Measurements from ENCODE around the gene TNRC6B. TPM values are rescaled to one million over a fixed set of nuclear protein-coding genes. Genes with fewer than 3 reads are reported as not detected.
A peak's percentile ranks its signal among the peaks of the same experiment; 100 is the strongest.

The TNRC6B gene
- total RNA-seq, 1 experiment from 2014 or later, result 62.7 TPM

DNA sequence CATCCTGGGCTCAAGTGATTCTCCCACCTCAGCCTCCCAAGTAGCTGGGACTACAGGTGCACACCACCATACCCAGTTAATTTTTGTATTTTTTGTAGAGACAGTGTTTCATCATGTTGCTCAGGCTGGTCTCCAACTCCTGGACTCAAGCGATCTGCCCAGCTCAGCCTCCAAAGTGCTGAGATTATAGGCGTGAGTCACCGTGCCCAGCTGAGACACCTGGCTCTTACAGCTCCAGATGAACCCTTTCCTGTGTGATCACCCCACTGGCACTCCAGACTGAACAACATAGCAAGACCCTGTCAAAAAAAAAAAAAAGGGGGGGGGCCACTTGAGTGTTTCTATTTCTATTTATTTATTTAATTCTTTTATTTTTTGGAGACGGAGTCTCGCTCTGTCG is 167.5 kb downstream of the TNRC6B start:
- Histone ChIP-seq H3K36me3 (ENCODE audit: low read depth) (peaks cover 11% of the 10 kb centered on the region), H3K4me3 (peak overlapping the region; percentile 79), H3K27ac (peak overlapping the region; percentile 87), H3K4me2 (peak overlapping the region; percentile 87), H2AFZ (no peak overlapping the region), H3K4me1 (replicated peaks; ENCODE audit: insufficient read depth) (peaks cover 14% of the 10 kb centered on the region), H4K20me1 (ENCODE audit: insufficient read depth) (no peaks in the 10 kb centered on the region), H3K9me2 (ENCODE audit: insufficient read depth) (no peaks in the 10 kb centered on the region), H3K27me3 (ENCODE audit: insufficient read depth, low read depth) (no peaks in the 10 kb centered on the region), H3F3A (ENCODE audit: insufficient read depth, low read depth) (peaks cover 48% of the 10 kb centered on the region), H3K9me3 (ENCODE audit: insufficient read depth, low read depth) (no peaks in the 10 kb centered on the region), H3K79me2 (ENCODE audit: low read depth) (peaks cover 48% of the 10 kb centered on the region)
- intact Hi-C loops (cut with micrococcal nuclease; ENCODE audit: unreplicated experiment), result loop anchor here (5.0 kb wide), 2 partner anchors 848 to 1173 kb away; no protein-coding TSS in a partner anchor
- CTCF ChIA-PET, result interaction anchor here (0.6 to 1.3 kb wide), 4 partner anchors 15 to 416 kb away, joined by 3 to 6 read pairs (median 4); no protein-coding TSS in a partner anchor
- POLR2A ChIA-PET (ENCODE audit: unreplicated experiment), result interaction anchor here (0.6 to 1.0 kb wide), 5 partner anchors 23 to 944 kb away, joined by 3 to 49 read pairs (median 12); partner anchors contain the start of gene TNRC6B
- TF ChIP-seq, protein P1, sequence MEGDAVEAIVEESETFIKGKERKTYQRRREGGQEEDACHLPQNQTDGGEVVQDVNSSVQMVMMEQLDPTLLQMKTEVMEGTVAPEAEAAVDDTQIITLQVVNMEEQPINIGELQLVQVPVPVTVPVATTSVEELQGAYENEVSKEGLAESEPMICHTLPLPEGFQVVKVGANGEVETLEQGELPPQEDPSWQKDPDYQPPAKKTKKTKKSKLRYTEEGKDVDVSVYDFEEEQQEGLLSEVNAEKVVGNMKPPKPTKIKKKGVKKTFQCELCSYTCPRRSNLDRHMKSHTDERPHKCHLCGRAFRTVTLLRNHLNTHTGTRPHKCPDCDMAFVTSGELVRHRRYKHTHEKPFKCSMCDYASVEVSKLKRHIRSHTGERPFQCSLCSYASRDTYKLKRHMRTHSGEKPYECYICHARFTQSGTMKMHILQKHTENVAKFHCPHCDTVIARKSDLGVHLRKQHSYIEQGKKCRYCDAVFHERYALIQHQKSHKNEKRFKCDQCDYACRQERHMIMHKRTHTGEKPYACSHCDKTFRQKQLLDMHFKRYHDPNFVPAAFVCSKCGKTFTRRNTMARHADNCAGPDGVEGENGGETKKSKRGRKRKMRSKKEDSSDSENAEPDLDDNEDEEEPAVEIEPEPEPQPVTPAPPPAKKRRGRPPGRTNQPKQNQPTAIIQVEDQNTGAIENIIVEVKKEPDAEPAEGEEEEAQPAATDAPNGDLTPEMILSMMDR (conservative IDR thresholded peaks at IDR 0.05), result no peak
- TF ChIP-seq EZH2 (IDR thresholded peaks at IDR 0.05; ENCODE audit: low read depth), result no peak
- no TSS peak for BruUV-seq (replicated peaks)
- peak; percentile 23 to 70 for DNase-seq

DNA sequence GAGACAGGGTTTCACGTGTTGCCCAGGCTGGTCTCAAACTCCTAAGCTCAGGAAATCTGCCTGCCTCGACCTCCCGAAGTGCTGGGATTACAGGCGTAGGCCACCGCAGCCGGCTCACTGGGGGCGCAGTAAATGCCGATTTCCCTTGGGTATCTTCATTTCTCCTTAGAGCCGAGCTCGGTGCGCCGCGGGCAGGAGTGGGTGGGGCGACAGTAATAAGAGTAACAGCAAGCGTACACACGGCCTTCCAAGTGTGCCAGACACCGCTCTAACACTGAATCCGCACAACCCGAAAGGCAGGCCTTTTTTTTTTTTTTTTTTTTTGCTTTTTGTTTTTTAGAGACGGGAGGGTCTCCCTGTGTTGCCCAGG is 168.1 kb downstream of the TNRC6B start:
- CTCF ChIA-PET, result interaction anchor here (0.6 to 1.3 kb wide), 3 partner anchors 37 to 416 kb away, joined by 3 to 6 read pairs (median 5); no protein-coding TSS in a partner anchor
- peak in 1 of 2 experiments; percentile 31 for DNase-seq
- H3K36me3 ChIP-seq (ENCODE audit: low read depth), result peaks cover 11% of the 10 kb centered on the region
- H3K4me1 ChIP-seq (replicated peaks; ENCODE audit: insufficient read depth), result peaks cover 14% of the 10 kb centered on the region
- intact Hi-C loops (cut with micrococcal nuclease; ENCODE audit: unreplicated experiment), result loop anchor here (2.0 to 5.0 kb wide), 4 partner anchors 301 to 1173 kb away; partner anchors contain the start of gene RPS19BP1
- no peaks in the 10 kb centered on the region for H3K9me3 ChIP-seq (ENCODE audit: insufficient read depth, low read depth)
- H3K9me2 ChIP-seq (ENCODE audit: insufficient read depth), result no peaks in the 10 kb centered on the region
- H3K27ac ChIP-seq, result peak overlapping the region; percentile 87
- H3K79me2 ChIP-seq (ENCODE audit: low read depth), result peaks cover 53% of the 10 kb centered on the region
- POLR2A ChIA-PET (ENCODE audit: unreplicated experiment), result interaction anchor here (0.7 to 1.0 kb wide), 3 partner anchors 22 to 188 kb away, joined by 12 to 49 read pairs (median 32); partner anchors contain the start of gene TNRC6B
- TSS peak; percentile 93 for BruUV-seq (replicated peaks)
- no peaks in the 10 kb centered on the region for H4K20me1 ChIP-seq (ENCODE audit: insufficient read depth)
- TF ChIP-seq, protein P1 (conservative IDR thresholded peaks at IDR 0.05), result no peak
- no peak for TF ChIP-seq EZH2 (IDR thresholded peaks at IDR 0.05; ENCODE audit: low read depth)
- H3F3A ChIP-seq (ENCODE audit: insufficient read depth, low read depth), result peaks cover 48% of the 10 kb centered on the region
- H2AFZ ChIP-seq, result peak overlapping the region; percentile 91
- H3K4me2 ChIP-seq, result peak overlapping the region; percentile 87
- peak overlapping the region; percentile 79 for H3K4me3 ChIP-seq
- H3K27me3 ChIP-seq (ENCODE audit: insufficient read depth, low read depth), result no peaks in the 10 kb centered on the region

GRCh38 chr22:40346185-40347118 is 168.7 kb downstream of the TNRC6B start, which contains the start of gene ADSL:
Gene ADSL, plus strand, starts transcription at chr22:40346500. Its CDS starts 59 bp downstream, at chr22:40346559.
- Histone ChIP-seq H3K27me3 (ENCODE audit: insufficient read depth, low read depth) (no peaks in the 10 kb centered on the region), H3K9me3 (ENCODE audit: insufficient read depth, low read depth) (no peaks in the 10 kb centered on the region), H3K27ac (peak within 1 kb of the TSS; percentile 87), H3K4me1 (replicated peaks; ENCODE audit: insufficient read depth) (peaks cover 14% of the 10 kb centered on the region), H3F3A (ENCODE audit: insufficient read depth, low read depth) (peaks cover 48% of the 10 kb centered on the region), H3K79me2 (ENCODE audit: low read depth) (peaks cover 53% of the 10 kb centered on the region), H3K4me3 (peak within 1 kb of the TSS; percentile 79), H3K36me3 (ENCODE audit: low read depth) (peaks cover 11% of the 10 kb centered on the region), H4K20me1 (ENCODE audit: insufficient read depth) (no peaks in the 10 kb centered on the region), H3K4me2 (peak within 1 kb of the TSS; percentile 87), H2AFZ (peak within 1 kb of the TSS; percentile 91), H3K9me2 (ENCODE audit: insufficient read depth) (no peaks in the 10 kb centered on the region)
- BruUV-seq (replicated peaks), result no TSS peak
- TF ChIP-seq, protein P1 (conservative IDR thresholded peaks at IDR 0.05), result no peak
- no peak for TF ChIP-seq EZH2 (IDR thresholded peaks at IDR 0.05; ENCODE audit: low read depth)
- intact Hi-C loops (cut with micrococcal nuclease; ENCODE audit: unreplicated experiment), result loop anchor here (2.0 to 5.0 kb wide), 4 partner anchors 302 to 1174 kb away; partner anchors contain the start of gene RPS19BP1
- ChIA-PET POLR2A (ENCODE audit: unreplicated experiment) (interaction anchor here (0.7 kb wide), 1 partner anchor 827 kb away, joined by 4 read pairs; no protein-coding TSS in a partner anchor), CTCF (interaction anchor here (0.6 kb wide), 2 partner anchors 183 to 244 kb away, joined by 3 to 5 read pairs; no protein-coding TSS in a partner anchor)
- DNase-seq, result peak; percentile 77 to 84

All from PC-9 (cell line).